Subcutaneous abdominal adipose tissue (tissue), 5 donors: Measurements from ENCODE around the gene CDC14B.
"Not testable (repeated sequence)": the region's sequence is repeated elsewhere in the genome, so short reads cannot be mapped to it uniquely, and the experiment has no call there.

Experiments used
- H3K27ac ChIP-seq: one replicate; pipeline ENCODE4 v1.7.0; 2013; ENCODE audit warnings: low read depth, mild to moderate bottlenecking, inconsistent platforms, low read length, moderate library complexity
- H3K27me3 ChIP-seq, 5 donors: one replicate each; pipeline ENCODE4 v1.7.0; 2013; ENCODE audit warnings: low read length in 5 of 5, inconsistent platforms in 1 of 5; ENCODE audit not compliant: control insufficient read depth in 5 of 5, insufficient read depth in 4 of 5
- H3K36me3 ChIP-seq, 5 donors: one replicate each; pipeline ENCODE4 v1.7.0; 2013; ENCODE audit warnings: low read length in 5 of 5; ENCODE audit not compliant: control insufficient read depth in 5 of 5, insufficient read depth in 5 of 5
- H3K4me1 ChIP-seq, 5 donors: one replicate each; pipeline ENCODE4 v1.7.0; 2013; ENCODE audit warnings: low read length in 5 of 5, mild to moderate bottlenecking in 3 of 5, moderate library complexity in 1 of 5; ENCODE audit not compliant: control insufficient read depth in 5 of 5, insufficient read depth in 5 of 5
- H3K4me3 ChIP-seq, 5 donors: one replicate each; pipeline ENCODE4 v1.7.0; 2013; ENCODE audit warnings: low read length in 5 of 5, low read depth in 1 of 5
- H3K9ac ChIP-seq, 5 donors: one replicate each; pipeline ENCODE4 v1.7.0; 2013; ENCODE audit warnings: low read length in 5 of 5, mild to moderate bottlenecking in 4 of 5, moderate library complexity in 3 of 5
- H3K9me3 ChIP-seq, 5 donors: one replicate each; pipeline ENCODE4 v1.7.0; 2013; ENCODE audit warnings: low read length in 5 of 5; ENCODE audit not compliant: control insufficient read depth in 5 of 5
- donor health status: healthy.
- donor health status: healthy.
- donor health status: healthy.
- donor health status: healthy.
- donor health status: healthy.

CDC14B gene

GRCh38 chr9:96619491-96620180 is at the start of gene CDC14B:
Gene CDC14B, minus strand, starts transcription at chr9:96619843. Its CDS starts 465 bp downstream, at chr9:96619378.
- Histone ChIP-seq H3K9me3 (no peaks in the 10 kb centered on the region), H3K27ac (peak within 1 kb of the TSS; percentile 84), H3K36me3 (no peaks in the 10 kb centered on the region)

DNA sequence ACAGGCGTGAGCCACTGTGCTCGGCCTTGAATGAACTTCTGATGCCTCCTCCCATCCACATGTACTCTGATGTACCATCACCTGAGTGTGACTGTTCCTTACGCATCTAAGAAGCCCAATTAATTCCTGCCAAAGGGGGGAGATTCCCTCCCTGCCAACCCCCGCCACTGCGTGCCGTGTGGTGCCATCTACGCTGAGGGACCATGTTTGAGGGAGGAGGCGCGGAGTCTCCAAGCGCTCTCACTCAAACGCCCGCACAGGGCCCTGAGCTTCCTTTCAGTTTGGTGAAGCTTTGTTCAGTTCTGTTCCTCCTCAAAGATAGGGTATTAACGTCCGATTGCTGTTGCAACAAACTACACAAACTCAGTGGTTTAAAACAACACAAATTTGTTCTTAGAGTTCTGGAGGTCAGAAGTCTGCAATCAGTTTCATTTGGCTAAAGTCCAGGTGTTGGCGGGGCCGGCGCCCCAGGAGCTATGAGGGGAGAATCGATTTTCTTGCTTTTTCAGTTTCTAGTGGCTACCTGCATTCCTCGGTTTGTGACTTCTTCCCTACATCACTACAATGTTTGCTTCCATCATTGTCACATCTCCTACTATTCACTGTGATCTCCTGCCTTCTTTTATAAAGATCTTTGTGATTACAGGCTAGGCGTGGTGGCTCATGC is 49.4 kb upstream of the CDC14B start:
- no peak overlapping the region for H3K4me3 ChIP-seq
- H3K4me1 ChIP-seq = no peaks in the 10 kb centered on the region
- no peak overlapping the region for H3K9ac ChIP-seq
- H3K36me3 ChIP-seq = no peaks in the 10 kb centered on the region
- no peak overlapping the region for H3K27ac ChIP-seq
- H3K9me3 ChIP-seq = no peaks in the 10 kb centered on the region
- no peaks in the 10 kb centered on the region for H3K27me3 ChIP-seq

More at GRCh38 chr9:96619491-96620180, at the start of gene CDC14B:
- H3K4me3 ChIP-seq = peak within 1 kb of the TSS in 4 of 5 donors; percentile 60 to 75 (median 69)
- peaks cover 1 to 20% (median 18%) of the 10 kb centered on the region in 5 donors for H3K4me1 ChIP-seq
- H3K27me3 ChIP-seq = no peaks in the 10 kb centered on the region
- H3K9ac ChIP-seq = peak within 1 kb of the TSS in 4 of 5 donors; percentile 55 to 80 (median 62)

DNA sequence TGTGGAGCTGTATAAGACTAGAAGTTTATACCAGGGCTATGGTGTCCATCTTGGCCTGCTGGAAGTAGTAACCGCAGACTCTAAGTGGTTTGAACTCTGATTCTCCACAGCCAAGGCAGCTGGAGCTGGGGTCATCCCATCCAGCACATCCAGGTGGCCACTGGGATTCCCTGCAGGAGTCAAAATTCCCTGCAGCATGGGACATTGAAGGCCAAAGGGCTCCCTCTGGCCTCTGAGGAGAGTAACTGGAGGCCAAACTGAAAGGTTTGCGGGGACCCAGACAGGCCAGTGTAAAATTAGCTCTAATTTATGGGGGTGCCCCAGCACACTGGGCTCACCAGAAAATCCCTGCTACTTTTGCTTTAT is 47.7 kb upstream of the CDC14B start:
- Histone ChIP-seq H3K4me1 (no peaks in the 10 kb centered on the region), H3K27me3 (no peaks in the 10 kb centered on the region), H3K4me3 (no peak overlapping the region), H3K27ac (no peak overlapping the region), H3K9me3 (no peaks in the 10 kb centered on the region), H3K36me3 (no peaks in the 10 kb centered on the region), H3K9ac (no peak overlapping the region)

DNA sequence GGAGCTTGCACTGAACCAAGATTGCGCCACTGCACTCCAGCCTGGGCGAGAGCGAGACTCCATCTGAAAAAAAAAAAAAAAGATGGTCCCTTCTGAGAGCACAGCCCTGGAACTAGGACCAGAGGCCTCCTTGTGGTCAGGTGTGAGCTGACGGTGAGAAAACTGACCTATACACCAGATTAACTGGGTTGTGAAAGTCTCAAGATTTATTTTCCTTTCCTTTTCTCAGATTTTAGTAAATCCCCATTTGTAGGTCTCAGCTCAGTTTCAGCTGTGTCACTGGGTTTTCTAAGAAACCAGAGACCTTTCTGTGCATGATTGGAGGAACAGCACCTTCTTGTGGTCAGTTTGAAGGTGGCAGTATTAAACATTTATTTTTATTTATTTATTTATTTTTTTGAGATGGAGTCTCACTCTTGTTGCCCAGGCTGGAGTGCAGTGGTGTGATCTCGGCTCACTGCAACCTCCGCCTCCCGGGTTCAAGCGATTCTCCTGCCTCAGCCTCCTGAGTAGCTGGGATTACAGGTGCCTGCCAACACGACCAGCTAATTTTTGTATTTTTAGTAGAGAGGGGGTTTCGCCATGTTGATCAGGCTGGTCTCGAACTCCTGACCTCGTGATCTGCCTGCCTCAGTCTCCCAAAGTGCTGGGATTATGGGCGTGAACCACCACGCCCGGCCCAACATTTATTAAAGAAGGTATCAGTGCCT is 47.2 kb upstream of the CDC14B start:
- H3K4me1 ChIP-seq, H3K36me3 ChIP-seq, H3K27me3 ChIP-seq, H3K27ac ChIP-seq, H3K9me3 ChIP-seq, H3K9ac ChIP-seq: not testable (repeated sequence)
- H3K4me3 ChIP-seq = peak overlapping the region in 1 of 5 donors; percentile 15

DNA sequence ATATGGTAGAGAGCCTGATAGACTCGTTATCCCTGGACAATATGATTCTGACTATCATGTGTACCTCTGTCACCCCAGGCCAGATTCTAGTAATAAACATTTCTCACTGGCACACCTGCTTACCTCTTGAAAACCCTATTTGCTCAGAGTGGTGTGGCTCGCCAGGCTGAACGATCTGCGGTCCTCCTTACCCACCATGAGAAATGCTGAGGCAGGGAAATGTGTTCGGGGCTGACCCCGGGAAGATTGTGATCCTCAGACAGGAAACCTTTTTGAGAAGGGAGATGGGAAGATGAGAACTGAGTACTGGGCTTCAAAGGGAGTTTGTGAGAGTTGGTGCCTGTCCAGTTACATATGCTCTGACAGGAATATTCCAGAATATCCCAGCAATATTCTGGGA is 46.1 kb upstream of the CDC14B start:
- Histone ChIP-seq H3K27ac (no peak overlapping the region), H3K4me1 (no peaks in the 10 kb centered on the region)

GRCh38 chr9:96663506-96664120 is 44.0 kb upstream of the CDC14B start:
- Histone ChIP-seq H3K4me1 (no peaks in the 10 kb centered on the region), H3K4me3 (no peak overlapping the region), H3K36me3 (no peaks in the 10 kb centered on the region), H3K9me3 (no peaks in the 10 kb centered on the region), H3K27ac (no peak overlapping the region), H3K9ac (no peak overlapping the region), H3K27me3 (no peaks in the 10 kb centered on the region)

More for the DNA sequence above, 46.1 kb upstream of the CDC14B start:
- Histone ChIP-seq H3K9me3 (no peaks in the 10 kb centered on the region), H3K9ac (no peak overlapping the region), H3K36me3 (no peaks in the 10 kb centered on the region), H3K27me3 (no peaks in the 10 kb centered on the region), H3K4me3 (no peak overlapping the region)

- no peaks in the 10 kb centered on the region for H3K36me3 ChIP-seq
- no peak overlapping the region for H3K27ac ChIP-seq
- no peaks in the 10 kb centered on the region for H3K9me3 ChIP-seq
- H3K4me3 ChIP-seq = no peak overlapping the region
- no peaks in the 10 kb centered on the region for H3K27me3 ChIP-seq
- H3K9ac ChIP-seq = no peak overlapping the region
- H3K4me1 ChIP-seq = peaks cover 2 to 10% (median 7%) of the 10 kb centered on the region in 5 donors
Measured at GRCh38 chr9:96661711-96662110, 42.1 kb upstream of the CDC14B start.

- Histone ChIP-seq H3K9me3 (no peaks in the 10 kb centered on the region), H3K9ac (no peak overlapping the region), H3K27me3 (no peaks in the 10 kb centered on the region), H3K27ac (no peak overlapping the region), H3K4me3 (no peak overlapping the region), H3K36me3 (no peaks in the 10 kb centered on the region), H3K4me1 (peaks cover 3 to 13% (median 10%) of the 10 kb centered on the region in 5 donors)
Measured at GRCh38 chr9:96660692-96661248, 41.1 kb upstream of the CDC14B start.

GRCh38 chr9:96655198-96655851 is 35.7 kb upstream of the CDC14B start, which contains the start of gene PRXL2C:
Gene PRXL2C, minus strand, starts transcription at chr9:96655317. Its CDS starts 36 bp downstream, at chr9:96655281.
- H3K9me3 ChIP-seq = no peaks in the 10 kb centered on the region

More at GRCh38 chr9:96655198-96655851, 35.7 kb upstream of the CDC14B start, which contains the start of gene PRXL2C:
- peaks cover 4 to 13% (median 12%) of the 10 kb centered on the region in 5 donors for H3K36me3 ChIP-seq
- H3K4me3 ChIP-seq = peak within 1 kb of the TSS; percentile 66 to 86 (median 73)
- H3K9ac ChIP-seq = peak within 1 kb of the TSS; percentile 35 to 88 (median 86)
- peaks cover 6 to 22% (median 20%) of the 10 kb centered on the region in 5 donors for H3K4me1 ChIP-seq
- H3K27ac ChIP-seq = peak within 1 kb of the TSS; percentile 83
- H3K27me3 ChIP-seq = no peaks in the 10 kb centered on the region
